Panc1 (cell line): ENCODE measurements around the gene C1orf116. TPM values are rescaled to one million over a fixed set of nuclear protein-coding genes. Genes with fewer than 3 reads are reported as not detected.

Source experiments
- ATAC-seq: fragments of 200-7000 bp; cut with Tn5 transposase; 2 replicates; pipeline ENCODE4 v1.9.1; 2020; ENCODE audit warnings: mild to moderate bottlenecking, moderate library complexity
- BruUV-seq: library from RNA; stranded (reverse); fragments of 400-500 nt; replicated peaks from 2 replicates; lab custom pipeline; 2021; lab: Mats Ljungman, UMichigan
- CTCF ChIA-PET: fragments of 300-600 bp; sonication (Branson Sonifier 250); formaldehyde crosslinking; loops from one replicate; lab custom pipeline; 2022; ENCODE audit warnings: antibody characterized with exemption; lab: Charles Lee
- POLR2A ChIA-PET: fragments of 300-600 bp; sonication (Branson Sonifier 250); formaldehyde crosslinking; loops from one replicate; lab custom pipeline; 2022; ENCODE audit warnings: antibody characterized with exemption; lab: Charles Lee
- DNase-seq: peaks from one replicate; pipeline ENCODE4 v3.0.0-alpha.2; 2010; ENCODE audit warnings: low read depth, low spot score
- H3K27ac ChIP-seq: 2 replicates; pipeline ENCODE4 v1.5.1; 2011; ENCODE audit warnings: mild to moderate bottlenecking, low read length, inconsistent platforms
- H3K27me3 ChIP-seq: fragments of 200-500 bp; sonication (Bioruptor generic); 2 replicates; pipeline ENCODE4 v1.6.0; 2014; ENCODE audit warnings: low read length, inconsistent platforms; ENCODE audit not compliant: control insufficient read depth, insufficient read depth
- H3K36me3 ChIP-seq: fragments of 200-500 bp; sonication (Bioruptor generic); 2 replicates; pipeline ENCODE4 v1.5.1; 2014; ENCODE audit warnings: inconsistent platforms, mild to moderate bottlenecking, low read length, moderate library complexity; ENCODE audit not compliant: control insufficient read depth, insufficient read depth
- H3K4me1 ChIP-seq: 2 replicates; pipeline ENCODE4 v1.5.1; 2011; ENCODE audit warnings: inconsistent platforms, mild to moderate bottlenecking, low read length, moderate library complexity; ENCODE audit not compliant: control insufficient read depth, insufficient read depth
- H3K4me3 ChIP-seq, 2 experiments: 2 replicates each; pipeline ENCODE4 v1.5.1; 2011 to 2012; ENCODE audit warnings: low read depth in 2 of 2, low read length in 2 of 2, mild to moderate bottlenecking in 2 of 2, inconsistent platforms in 1 of 2, moderate library complexity in 1 of 2
- H3K9me3 ChIP-seq: fragments of 200-500 bp; sonication (Bioruptor generic); 2 replicates; pipeline ENCODE4 v1.5.1; 2014; ENCODE audit warnings: low read depth, mild to moderate bottlenecking, inconsistent platforms, low read length, moderate library complexity; ENCODE audit not compliant: control insufficient read depth, insufficient read depth
- POLR2AphosphoS5 ChIP-seq: IDR thresholded peaks from 2 replicates; pipeline ENCODE4 v1.6.1; 2012; ENCODE audit warnings: mild to moderate bottlenecking, low read depth, low read length, moderate library complexity
- SIN3A ChIP-seq: IDR thresholded peaks from 2 replicates; pipeline ENCODE4 v1.6.1; 2012; ENCODE audit warnings: low read depth, mild to moderate bottlenecking, low read length, moderate library complexity, borderline replicate concordance; ENCODE audit not compliant: insufficient read depth
- TCF7L2 ChIP-seq: IDR thresholded peaks from 2 replicates; pipeline ENCODE4 v1.6.1; 2011; ENCODE audit warnings: mild to moderate bottlenecking, low read depth, low read length, inconsistent platforms
- in situ Hi-C: cut with HindIII; loops from 2 replicates; pipeline ENCODE4 v1.10.0; 2016; ENCODE audit warnings: low sequenced_read_pairs, low pct_unique_long_range_greater_than_20kb
- intact Hi-C: fragments of 100-400 bp; cut with micrococcal nuclease; formaldehyde crosslinking; loops from one replicate; pipeline ENCODE4 v1.10.0; 2022; ENCODE audit not compliant: unreplicated experiment
- total RNA-seq: library from RNA; stranded (reverse); gene quantifications from one replicate; pipeline ENCODE4 v1.2.1, GENCODE V29; 2021; ENCODE audit not compliant: unreplicated experiment
- TF ChIP-seq, protein P1 (sequence below): fragments of 450-650 bp; IDR thresholded peaks from 2 replicates; pipeline ENCODE4 v1.5.1; 2017; ENCODE audit warnings: mild to moderate bottlenecking
- TF ChIP-seq, protein P2 (sequence below), 2 experiments: IDR thresholded peaks; 2 replicates each; pipeline ENCODE4 v1.6.1; 2011 to 2012; ENCODE audit warnings: low read depth in 2 of 2, control low read depth in 1 of 2, low read length in 1 of 2, mild to moderate bottlenecking in 1 of 2, moderate library complexity in 1 of 2; ENCODE audit not compliant: insufficient read depth in 1 of 2

C1orf116 gene
- total RNA-seq, 1 experiment from 2014 or later: 0.08 TPM

DNA sequence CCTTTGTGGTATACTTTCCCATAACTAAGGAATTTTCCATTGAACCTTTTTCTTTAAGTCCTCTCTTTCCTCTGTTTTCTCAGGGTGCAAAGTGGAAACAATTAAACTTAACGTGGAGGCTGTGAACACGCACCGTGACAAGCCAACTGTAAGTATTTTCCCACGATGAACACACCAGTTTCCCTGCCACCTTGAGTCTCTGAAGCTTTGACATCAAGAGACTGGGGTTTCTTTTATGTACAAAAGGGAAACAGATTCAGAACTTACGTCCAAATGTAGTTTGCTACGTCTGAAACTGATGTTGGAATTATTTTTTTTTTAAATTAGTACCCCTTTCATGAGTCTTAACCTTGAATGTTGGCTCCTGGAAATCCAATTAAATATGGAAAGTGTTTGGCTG, 38.9 kb upstream of the C1orf116 start:
- POLR2A ChIA-PET: no interaction called here
- intact Hi-C loops: no loop called here
- no peaks in the 10 kb centered on the region for H3K9me3 ChIP-seq
- H3K36me3 ChIP-seq: no peaks in the 10 kb centered on the region; the same call in none of the 2 replicates
- ATAC-seq (no peak), DNase-seq (no peak)
- H3K4me3 ChIP-seq: no peak overlapping the region
- TF ChIP-seq TCF7L2 (no peak), SIN3A (no peak), POLR2AphosphoS5 (no peak)
- TF ChIP-seq, protein P1, sequence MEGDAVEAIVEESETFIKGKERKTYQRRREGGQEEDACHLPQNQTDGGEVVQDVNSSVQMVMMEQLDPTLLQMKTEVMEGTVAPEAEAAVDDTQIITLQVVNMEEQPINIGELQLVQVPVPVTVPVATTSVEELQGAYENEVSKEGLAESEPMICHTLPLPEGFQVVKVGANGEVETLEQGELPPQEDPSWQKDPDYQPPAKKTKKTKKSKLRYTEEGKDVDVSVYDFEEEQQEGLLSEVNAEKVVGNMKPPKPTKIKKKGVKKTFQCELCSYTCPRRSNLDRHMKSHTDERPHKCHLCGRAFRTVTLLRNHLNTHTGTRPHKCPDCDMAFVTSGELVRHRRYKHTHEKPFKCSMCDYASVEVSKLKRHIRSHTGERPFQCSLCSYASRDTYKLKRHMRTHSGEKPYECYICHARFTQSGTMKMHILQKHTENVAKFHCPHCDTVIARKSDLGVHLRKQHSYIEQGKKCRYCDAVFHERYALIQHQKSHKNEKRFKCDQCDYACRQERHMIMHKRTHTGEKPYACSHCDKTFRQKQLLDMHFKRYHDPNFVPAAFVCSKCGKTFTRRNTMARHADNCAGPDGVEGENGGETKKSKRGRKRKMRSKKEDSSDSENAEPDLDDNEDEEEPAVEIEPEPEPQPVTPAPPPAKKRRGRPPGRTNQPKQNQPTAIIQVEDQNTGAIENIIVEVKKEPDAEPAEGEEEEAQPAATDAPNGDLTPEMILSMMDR: no peak
- TF ChIP-seq, protein P2, sequence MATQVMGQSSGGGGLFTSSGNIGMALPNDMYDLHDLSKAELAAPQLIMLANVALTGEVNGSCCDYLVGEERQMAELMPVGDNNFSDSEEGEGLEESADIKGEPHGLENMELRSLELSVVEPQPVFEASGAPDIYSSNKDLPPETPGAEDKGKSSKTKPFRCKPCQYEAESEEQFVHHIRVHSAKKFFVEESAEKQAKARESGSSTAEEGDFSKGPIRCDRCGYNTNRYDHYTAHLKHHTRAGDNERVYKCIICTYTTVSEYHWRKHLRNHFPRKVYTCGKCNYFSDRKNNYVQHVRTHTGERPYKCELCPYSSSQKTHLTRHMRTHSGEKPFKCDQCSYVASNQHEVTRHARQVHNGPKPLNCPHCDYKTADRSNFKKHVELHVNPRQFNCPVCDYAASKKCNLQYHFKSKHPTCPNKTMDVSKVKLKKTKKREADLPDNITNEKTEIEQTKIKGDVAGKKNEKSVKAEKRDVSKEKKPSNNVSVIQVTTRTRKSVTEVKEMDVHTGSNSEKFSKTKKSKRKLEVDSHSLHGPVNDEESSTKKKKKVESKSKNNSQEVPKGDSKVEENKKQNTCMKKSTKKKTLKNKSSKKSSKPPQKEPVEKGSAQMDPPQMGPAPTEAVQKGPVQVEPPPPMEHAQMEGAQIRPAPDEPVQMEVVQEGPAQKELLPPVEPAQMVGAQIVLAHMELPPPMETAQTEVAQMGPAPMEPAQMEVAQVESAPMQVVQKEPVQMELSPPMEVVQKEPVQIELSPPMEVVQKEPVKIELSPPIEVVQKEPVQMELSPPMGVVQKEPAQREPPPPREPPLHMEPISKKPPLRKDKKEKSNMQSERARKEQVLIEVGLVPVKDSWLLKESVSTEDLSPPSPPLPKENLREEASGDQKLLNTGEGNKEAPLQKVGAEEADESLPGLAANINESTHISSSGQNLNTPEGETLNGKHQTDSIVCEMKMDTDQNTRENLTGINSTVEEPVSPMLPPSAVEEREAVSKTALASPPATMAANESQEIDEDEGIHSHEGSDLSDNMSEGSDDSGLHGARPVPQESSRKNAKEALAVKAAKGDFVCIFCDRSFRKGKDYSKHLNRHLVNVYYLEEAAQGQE (IDR thresholded peaks at IDR 0.05; ENCODE audit: insufficient read depth in 1 of 2, low read depth in 2 of 2, low read length in 1 of 2): no peak
- in situ Hi-C loops: no loop called here
- no peak overlapping the region for H3K27ac ChIP-seq
- BruUV-seq: no TSS peak
- CTCF ChIA-PET: no interaction called here
- H3K4me1 ChIP-seq: no peaks in the 10 kb centered on the region
- H3K27me3 ChIP-seq: no peaks in the 10 kb centered on the region

DNA sequence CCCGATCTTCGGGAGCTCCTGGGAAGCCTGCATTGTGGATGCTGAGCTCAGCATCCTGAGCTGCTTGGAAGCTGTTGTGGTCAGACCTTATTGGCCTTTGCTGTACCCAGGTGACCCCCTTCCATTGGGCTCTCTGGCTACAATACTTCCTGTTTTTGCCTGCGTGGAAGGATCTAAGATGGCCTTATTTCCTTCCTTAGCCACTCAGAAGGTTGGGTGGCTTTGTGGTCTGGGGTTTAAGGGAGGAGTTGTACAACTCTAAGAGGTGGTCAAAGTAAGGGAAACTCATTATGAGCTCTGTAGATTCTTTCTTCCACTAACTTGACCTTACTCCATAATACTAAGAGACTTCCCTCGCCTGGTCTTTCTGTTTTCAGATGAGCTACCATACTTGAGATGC, 38.3 kb upstream of the C1orf116 start:
- no peaks in the 10 kb centered on the region for H3K27me3 ChIP-seq
- no peaks in the 10 kb centered on the region for H3K4me1 ChIP-seq
- H3K4me3 ChIP-seq: no peak overlapping the region
- ChIA-PET CTCF (interaction anchor here (0.5 kb wide), 1 partner anchor 339 kb away, joined by 16 read pairs; no protein-coding TSS in a partner anchor), POLR2A (no interaction called here)
- no peak for TF ChIP-seq POLR2AphosphoS5
- TF ChIP-seq TCF7L2: no peak
- TF ChIP-seq, protein P1: no peak
- TF ChIP-seq, protein P2 (IDR thresholded peaks at IDR 0.05; ENCODE audit: insufficient read depth in 1 of 2, low read depth in 2 of 2, low read length in 1 of 2): no peak
- no peak for TF ChIP-seq SIN3A
- H3K9me3 ChIP-seq: no peaks in the 10 kb centered on the region
- no peak overlapping the region for H3K27ac ChIP-seq
- no peaks in the 10 kb centered on the region; the same call in none of the 2 replicates for H3K36me3 ChIP-seq
- no TSS peak for BruUV-seq
- in situ Hi-C loops (no loop called here), intact Hi-C loops (no loop called here)
- DNase-seq (no peak), ATAC-seq (no peak)
